ENCODE measurements around the gene KCNJ13.

Gene KCNJ13

GRCh38 chr2:232787806-232788205, 11.4 kb upstream of the KCNJ13 start:
- H3K4me3 ChIP-seq (ENCODE audit: low read depth, low read length): no peak overlapping the region
- TF ChIP-seq CTCF (IDR thresholded peaks at IDR 0.05; ENCODE audit: insufficient read depth, low read depth, low read length, missing control alignments): no peak
- DNase-seq (ENCODE audit: low read depth): no peak

DNA sequence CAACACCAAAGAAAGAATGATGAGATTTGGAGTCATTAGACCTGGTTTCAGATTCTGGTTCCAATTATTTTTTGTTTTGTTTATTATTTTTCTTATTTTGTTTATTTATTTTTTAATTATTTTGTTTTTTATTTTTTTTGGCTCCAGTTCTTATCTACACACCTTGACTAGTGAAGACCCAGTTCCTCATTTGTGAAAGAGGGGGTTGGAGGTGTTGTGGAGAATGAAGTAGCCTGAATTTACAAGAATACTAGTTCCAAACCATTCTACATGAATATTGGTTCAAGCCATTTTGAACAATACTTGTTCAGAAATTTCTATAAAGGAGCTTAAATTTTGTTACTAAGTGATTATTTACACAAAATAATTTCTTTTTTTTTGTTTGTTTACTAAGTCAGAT, 6.9 kb upstream of the KCNJ13 start:
- TF ChIP-seq CTCF (IDR thresholded peaks at IDR 0.05; ENCODE audit: insufficient read depth, low read depth, low read length, missing control alignments): no peak
- DNase-seq (ENCODE audit: low read depth): no peak

DNA sequence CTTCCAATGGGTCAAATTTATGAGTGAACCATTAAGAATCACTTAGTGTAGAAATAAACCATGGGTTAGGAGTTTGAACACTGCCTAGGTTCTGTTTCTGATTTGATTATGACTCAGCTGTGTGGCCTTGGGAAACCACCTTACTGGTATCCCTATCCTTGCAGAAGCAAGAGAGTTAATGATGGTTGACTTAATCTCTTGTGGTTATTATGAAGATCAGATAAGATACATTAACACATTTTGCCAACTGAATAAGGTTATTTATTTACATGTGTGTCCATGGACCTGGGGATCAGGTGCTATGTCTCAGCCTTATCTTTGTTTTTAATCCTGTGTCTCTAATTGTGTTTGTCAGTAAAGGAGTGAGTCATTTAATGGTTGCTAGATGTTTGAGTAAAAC, 5.4 kb upstream of the KCNJ13 start:
- TF ChIP-seq CTCF (IDR thresholded peaks at IDR 0.05; ENCODE audit: insufficient read depth, low read depth, low read length, missing control alignments): no peak
- no peak overlapping the region for H3K4me3 ChIP-seq (ENCODE audit: low read depth, low read length)
- DNase-seq (ENCODE audit: low read depth): peak; percentile 69

More for the DNA sequence above, 6.9 kb upstream of the KCNJ13 start:
- H3K4me3 ChIP-seq (ENCODE audit: low read depth, low read length): no peak overlapping the region

DNA sequence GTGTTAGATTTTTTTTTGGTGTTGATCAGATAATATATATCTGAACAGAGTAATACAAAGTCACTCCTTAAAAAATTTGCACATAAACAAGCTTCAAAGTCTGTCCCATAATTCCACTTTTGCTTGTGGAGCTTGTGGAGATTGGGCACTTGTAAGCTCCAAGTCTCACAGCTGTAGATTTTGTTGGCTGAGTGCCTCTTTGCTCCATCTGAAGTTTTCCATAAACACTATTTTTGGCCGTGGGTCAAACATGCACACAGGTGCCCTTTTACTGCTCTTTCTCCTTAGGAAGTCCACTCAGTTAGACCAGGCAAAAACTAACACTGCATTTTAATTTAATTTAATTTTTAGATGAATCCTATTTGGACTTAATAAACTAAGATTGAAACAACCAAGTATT, 3.6 kb upstream of the KCNJ13 start:
- no peak overlapping the region for H3K4me3 ChIP-seq (ENCODE audit: low read depth, low read length)
- no peak for TF ChIP-seq CTCF (IDR thresholded peaks at IDR 0.05; ENCODE audit: insufficient read depth, low read depth, low read length, missing control alignments)
- no peak for DNase-seq (ENCODE audit: low read depth)

GRCh38 chr2:232779465-232779864, 3.1 kb upstream of the KCNJ13 start:
- no peak for TF ChIP-seq CTCF (IDR thresholded peaks at IDR 0.05; ENCODE audit: insufficient read depth, low read depth, low read length, missing control alignments)
- no peak for DNase-seq (ENCODE audit: low read depth)
- no peak overlapping the region for H3K4me3 ChIP-seq (ENCODE audit: low read depth, low read length)

GRCh38 chr2:232777276-232777675, 911 bp upstream of the KCNJ13 start:
- H3K4me3 ChIP-seq (ENCODE audit: low read depth, low read length): no peak overlapping the region
- DNase-seq (ENCODE audit: low read depth): no peak
- TF ChIP-seq CTCF (IDR thresholded peaks at IDR 0.05; ENCODE audit: insufficient read depth, low read depth, low read length, missing control alignments): no peak

- TF ChIP-seq CTCF (IDR thresholded peaks at IDR 0.05; ENCODE audit: insufficient read depth, low read depth, low read length, missing control alignments): no peak
- DNase-seq (ENCODE audit: low read depth): peak; percentile 54
- no peak overlapping the region for H3K4me3 ChIP-seq (ENCODE audit: low read depth, low read length)
These were observed 2.5 kb downstream of the KCNJ13 start for GRCh38 chr2:232773815-232774214.

All from GM12865 (cell line).